Activated B cell treated with CpG ODN at 0.5 μM for 24 hours (primary cell): Measurements from ENCODE around the gene DDX25. TPM values are rescaled to one million over a fixed set of nuclear protein-coding genes. Genes with fewer than 3 reads are reported as not detected.

ENCODE experiments used
- ATAC-seq: fragments of 200-7000 bp; cut with Tn5 transposase; one replicate; pipeline ENCODE4 v1.10.0; 2021; ENCODE audit warnings: low read depth, mild to moderate bottlenecking, moderate library complexity
- CTCF ChIA-PET: fragments of 350-600 bp; sonication (Branson Sonifier 250); formaldehyde crosslinking; loops from one replicate; lab custom pipeline; 2021; ENCODE audit warnings: antibody characterized with exemption; lab: Charles Lee
- POLR2A ChIA-PET: fragments of 350-600 bp; sonication (Branson Sonifier 250); formaldehyde crosslinking; loops from one replicate; lab custom pipeline; 2021; ENCODE audit warnings: antibody characterized with exemption; lab: Charles Lee
- DNase-seq: peaks from one replicate; pipeline ENCODE4 v3.0.0; 2022
- H3K27ac Mint-ChIP-seq: one replicate; pipeline ENCODE4 v1.8.0; 2020; ENCODE audit warnings: mixed read lengths
- H3K27me3 Mint-ChIP-seq: one replicate; pipeline ENCODE4 v1.8.0; 2021; ENCODE audit warnings: mixed read lengths
- H3K36me3 Mint-ChIP-seq: one replicate; pipeline ENCODE4 v1.8.0; 2021; ENCODE audit warnings: low read depth, mixed read lengths
- H3K4me1 Mint-ChIP-seq: one replicate; pipeline ENCODE4 v1.8.0; 2021; ENCODE audit warnings: mixed read lengths
- H3K4me3 Mint-ChIP-seq: one replicate; pipeline ENCODE4 v1.8.0; 2020; ENCODE audit warnings: mild to moderate bottlenecking, mixed read lengths
- H3K9me3 Mint-ChIP-seq: one replicate; pipeline ENCODE4 v1.8.0; 2020; ENCODE audit warnings: mixed read lengths
- intact Hi-C: fragments of 100-400 bp; cut with micrococcal nuclease; formaldehyde crosslinking; loops from one replicate; pipeline ENCODE4 v1.15.1; 2024
- total RNA-seq: library from RNA; stranded (reverse); gene quantifications from 2 replicates; pipeline ENCODE4 v1.2.3, GENCODE V29; 2022
- TF ChIP-seq, protein P1 (sequence below): fragments of 200-600 bp; IDR thresholded peaks from one replicate; pipeline ENCODE4 v1.8.0; 2022; ENCODE audit warnings: antibody characterized with exemption, mild to moderate bottlenecking

Gene DDX25
- total RNA-seq, 1 donor from 2014 or later, result not detected

DNA sequence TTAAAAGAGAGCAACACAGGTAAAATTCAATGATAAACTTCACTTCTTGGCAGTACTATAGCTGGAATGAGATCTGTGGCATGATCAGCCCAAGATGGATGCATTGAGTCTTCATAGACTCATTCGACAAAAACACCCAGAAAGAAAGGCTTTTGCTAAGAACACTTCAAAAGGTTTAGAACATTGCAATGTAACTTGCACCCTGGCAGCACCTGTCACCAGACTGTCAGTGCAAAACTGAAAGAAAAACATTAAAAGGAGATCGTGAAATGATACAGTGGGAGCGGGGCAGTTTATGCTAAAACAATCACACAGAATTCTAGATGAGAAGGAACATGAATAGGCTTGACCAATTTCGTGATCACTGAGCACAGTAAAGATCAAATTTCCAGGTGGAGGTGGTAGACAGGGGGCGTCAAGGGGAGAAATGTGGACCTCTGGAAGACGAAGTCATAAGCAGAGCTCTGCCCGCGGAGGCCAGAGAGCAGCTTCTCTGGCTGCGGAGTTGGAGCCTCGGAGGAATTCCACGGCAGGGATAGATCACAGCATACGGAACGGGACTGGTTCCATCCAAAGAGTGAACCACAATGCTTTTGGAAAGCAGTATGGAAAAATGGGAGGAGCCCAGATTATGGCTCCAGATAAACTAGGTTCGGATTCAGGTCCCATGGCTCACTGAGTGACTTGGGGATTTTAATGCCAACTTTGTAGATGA lies 53.5 kb downstream of the DDX25 start:
- Mint-ChIP-seq H3K4me3 (no peak overlapping the region), H3K27me3 (no peaks in the 10 kb centered on the region), H3K4me1 (no peaks in the 10 kb centered on the region), H3K36me3 (no peaks in the 10 kb centered on the region), H3K27ac (no peak overlapping the region), H3K9me3 (peaks cover 12% of the 10 kb centered on the region)
- ChIA-PET POLR2A (no interaction called here), CTCF (no interaction called here)
- intact Hi-C loops, result no loop called here
- ATAC-seq (no peak), DNase-seq (no peak)
- TF ChIP-seq, protein P1, sequence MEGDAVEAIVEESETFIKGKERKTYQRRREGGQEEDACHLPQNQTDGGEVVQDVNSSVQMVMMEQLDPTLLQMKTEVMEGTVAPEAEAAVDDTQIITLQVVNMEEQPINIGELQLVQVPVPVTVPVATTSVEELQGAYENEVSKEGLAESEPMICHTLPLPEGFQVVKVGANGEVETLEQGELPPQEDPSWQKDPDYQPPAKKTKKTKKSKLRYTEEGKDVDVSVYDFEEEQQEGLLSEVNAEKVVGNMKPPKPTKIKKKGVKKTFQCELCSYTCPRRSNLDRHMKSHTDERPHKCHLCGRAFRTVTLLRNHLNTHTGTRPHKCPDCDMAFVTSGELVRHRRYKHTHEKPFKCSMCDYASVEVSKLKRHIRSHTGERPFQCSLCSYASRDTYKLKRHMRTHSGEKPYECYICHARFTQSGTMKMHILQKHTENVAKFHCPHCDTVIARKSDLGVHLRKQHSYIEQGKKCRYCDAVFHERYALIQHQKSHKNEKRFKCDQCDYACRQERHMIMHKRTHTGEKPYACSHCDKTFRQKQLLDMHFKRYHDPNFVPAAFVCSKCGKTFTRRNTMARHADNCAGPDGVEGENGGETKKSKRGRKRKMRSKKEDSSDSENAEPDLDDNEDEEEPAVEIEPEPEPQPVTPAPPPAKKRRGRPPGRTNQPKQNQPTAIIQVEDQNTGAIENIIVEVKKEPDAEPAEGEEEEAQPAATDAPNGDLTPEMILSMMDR, result no peak

DNA sequence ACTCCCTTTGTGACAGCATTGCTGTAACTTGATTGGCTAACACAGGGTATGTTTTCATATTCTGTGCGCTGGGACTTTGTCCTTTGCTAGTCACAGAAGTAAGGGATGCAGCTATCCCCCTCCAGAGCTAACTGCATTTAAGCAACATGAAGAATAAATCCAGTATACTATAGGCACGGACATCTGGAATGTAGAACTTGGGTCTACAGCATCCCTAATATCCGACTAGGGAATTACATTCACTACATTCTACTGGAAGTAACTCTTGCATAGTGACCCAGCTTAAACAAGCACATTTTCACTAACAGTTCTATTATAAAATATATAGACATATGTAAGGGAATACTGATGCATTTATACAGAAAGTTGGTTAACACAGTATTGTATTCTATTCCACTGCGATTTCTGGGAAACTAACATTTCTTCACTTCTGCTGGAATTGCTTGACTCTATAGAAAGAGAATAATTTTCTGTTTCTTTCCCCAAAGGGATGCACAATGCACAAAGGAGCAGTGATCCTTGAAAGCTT lies 54.6 kb downstream of the DDX25 start:
- peaks cover 1% of the 10 kb centered on the region for H3K27me3 Mint-ChIP-seq
- H3K27ac Mint-ChIP-seq, result no peak overlapping the region
- TF ChIP-seq, protein P1, result no peak
- ChIA-PET CTCF (no interaction called here), POLR2A (interaction anchor here (0.7 kb wide), 1 partner anchor 42 kb away, joined by 3 read pairs; no protein-coding TSS in a partner anchor)
- no peak for DNase-seq
- ATAC-seq, result no peak
- H3K36me3 Mint-ChIP-seq, result no peaks in the 10 kb centered on the region
- H3K4me1 Mint-ChIP-seq, result no peaks in the 10 kb centered on the region
- H3K9me3 Mint-ChIP-seq, result peaks cover 17% of the 10 kb centered on the region
- H3K4me3 Mint-ChIP-seq, result no peak overlapping the region
- intact Hi-C loops, result no loop called here

DNA sequence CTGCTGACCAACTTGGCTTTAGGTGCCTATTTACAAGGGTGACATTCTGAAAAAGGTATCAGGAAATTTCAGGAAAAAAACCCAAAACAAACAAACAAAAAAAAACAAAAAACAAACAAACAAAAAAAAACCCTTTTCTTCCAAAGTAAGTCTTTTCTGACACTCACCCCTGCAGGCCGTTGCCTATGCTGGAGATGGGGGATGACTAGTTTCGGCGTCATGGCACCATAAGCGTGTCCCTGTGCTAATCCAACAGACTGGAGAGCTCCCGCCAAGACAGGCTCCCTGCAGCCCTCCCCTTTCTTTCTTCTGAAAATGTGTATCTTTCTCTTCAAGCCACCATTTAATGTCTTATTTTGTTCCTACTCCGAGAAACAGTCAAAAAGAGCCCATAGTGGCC lies 55.2 kb downstream of the DDX25 start:
- H3K4me3 Mint-ChIP-seq, result no peak overlapping the region
- H3K27me3 Mint-ChIP-seq, result peaks cover 4% of the 10 kb centered on the region
- peaks cover 17% of the 10 kb centered on the region for H3K9me3 Mint-ChIP-seq
- ChIA-PET CTCF (no interaction called here), POLR2A (interaction anchor here (0.7 kb wide), 1 partner anchor 43 kb away, joined by 3 read pairs; no protein-coding TSS in a partner anchor)
- intact Hi-C loops, result no loop called here
- H3K36me3 Mint-ChIP-seq, result no peaks in the 10 kb centered on the region
- DNase-seq (no peak), ATAC-seq (no peak)
- H3K4me1 Mint-ChIP-seq, result no peaks in the 10 kb centered on the region
- TF ChIP-seq, protein P1, result no peak
- no peak overlapping the region for H3K27ac Mint-ChIP-seq

DNA sequence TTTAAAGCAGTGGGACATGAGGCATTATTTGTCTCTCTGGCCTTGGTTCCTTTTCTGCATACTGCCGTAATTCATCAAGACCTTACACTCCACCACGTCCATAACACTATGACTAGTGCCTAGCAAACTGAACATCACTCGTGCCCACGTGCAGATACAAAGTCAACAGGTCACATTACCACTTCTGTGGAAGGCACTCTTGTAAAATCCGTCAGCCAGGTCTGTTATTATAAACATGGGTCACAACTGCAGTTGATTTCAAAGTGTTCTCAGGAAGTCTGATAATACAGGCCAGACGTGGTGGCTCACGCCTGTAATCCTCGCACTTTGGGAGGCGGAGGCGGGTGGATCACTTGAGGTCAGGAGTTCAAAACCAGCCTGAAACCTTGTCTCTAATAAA lies 55.6 kb downstream of the DDX25 start:
- no peaks in the 10 kb centered on the region for H3K4me1 Mint-ChIP-seq
- peaks cover 17% of the 10 kb centered on the region for H3K9me3 Mint-ChIP-seq
- no peak overlapping the region for H3K27ac Mint-ChIP-seq
- H3K4me3 Mint-ChIP-seq, result no peak overlapping the region
- ATAC-seq (no peak), DNase-seq (no peak)
- TF ChIP-seq, protein P1, result no peak
- no peaks in the 10 kb centered on the region for H3K36me3 Mint-ChIP-seq
- ChIA-PET POLR2A (no interaction called here), CTCF (no interaction called here)
- intact Hi-C loops, result no loop called here
- H3K27me3 Mint-ChIP-seq, result peaks cover 4% of the 10 kb centered on the region

DNA sequence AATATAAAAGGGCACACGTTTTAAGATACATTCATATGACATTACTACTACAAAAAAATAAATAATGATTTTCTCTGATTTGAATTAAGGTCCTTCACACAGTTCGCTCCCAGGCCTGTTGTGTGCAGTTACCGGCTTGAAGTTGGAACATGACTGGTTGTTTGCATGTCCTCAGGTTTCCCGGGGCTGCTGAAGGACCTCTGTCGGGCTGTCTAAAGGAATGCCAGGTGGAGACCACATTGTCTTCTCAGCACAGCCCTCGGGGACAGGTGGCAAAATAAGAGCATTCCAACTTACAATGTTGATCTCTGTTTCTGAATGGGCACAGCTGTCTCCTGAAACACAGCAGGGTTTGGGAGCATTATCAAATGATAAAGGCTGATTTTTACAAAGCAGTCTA lies 56.5 kb downstream of the DDX25 start:
- no peaks in the 10 kb centered on the region for H3K4me1 Mint-ChIP-seq
- ATAC-seq (no peak), DNase-seq (no peak)
- CTCF ChIA-PET, result no interaction called here
- H3K36me3 Mint-ChIP-seq, result no peaks in the 10 kb centered on the region
- H3K27me3 Mint-ChIP-seq, result peaks cover 7% of the 10 kb centered on the region
- H3K4me3 Mint-ChIP-seq, result no peak overlapping the region
- POLR2A ChIA-PET, result no interaction called here
- intact Hi-C loops, result no loop called here
- H3K27ac Mint-ChIP-seq, result no peak overlapping the region
- TF ChIP-seq, protein P1, result no peak
- H3K9me3 Mint-ChIP-seq, result peaks cover 17% of the 10 kb centered on the region
